NB4 (cell line): ENCODE results near the gene GPR82.

Experiments
- DNase-seq: peaks from one replicate; pipeline ENCODE4 v3.0.0; 2010; ENCODE audit warnings: low read depth
- H3K4me3 ChIP-seq: one replicate; pipeline ENCODE4 v1.5.1; 2011; ENCODE audit warnings: mild to moderate bottlenecking, low read depth, low read length, moderate library complexity
- MYC ChIP-seq: IDR thresholded peaks from 2 replicates; pipeline ENCODE4 v1.6.1; 2011; ENCODE audit warnings: low read depth, low read length
- POLR2A ChIP-seq: IDR thresholded peaks from 2 replicates; pipeline ENCODE4 v1.6.1; 2011; ENCODE audit warnings: mild to moderate bottlenecking; ENCODE audit not compliant: insufficient read length; ENCODE audit errors: extremely low read depth
- TF ChIP-seq, protein P1 (sequence below): IDR thresholded peaks from 2 replicates; pipeline ENCODE4 v1.6.1; 2011; ENCODE audit warnings: low read depth, low read length
- TF ChIP-seq, protein P2 (sequence below): IDR thresholded peaks from one replicate; pipeline ENCODE4 v1.5.1; 2012; ENCODE audit warnings: low read depth, low read length

The GPR82 gene

DNA sequence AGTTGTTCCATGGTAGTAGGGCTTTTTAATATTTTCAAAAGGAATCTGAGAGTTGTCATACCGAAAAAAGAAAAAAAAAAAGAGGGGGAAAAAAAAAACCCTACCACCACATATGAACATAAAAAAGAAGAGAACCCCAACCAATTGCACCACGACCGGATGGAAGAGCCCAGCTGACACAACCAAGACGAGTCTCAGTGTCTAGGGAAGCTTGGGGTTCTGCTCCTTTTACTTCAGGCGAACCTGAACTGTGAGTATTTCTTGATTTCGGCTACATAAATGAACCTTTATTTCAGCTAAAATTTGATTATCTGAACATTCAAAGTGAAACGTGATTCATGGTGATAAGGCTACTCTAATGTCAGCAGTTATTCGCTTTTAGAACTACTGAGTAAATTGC is 35.1 kb upstream of the GPR82 start, which contains the start of gene GPR34:
GPR34 (plus strand) TSS at position 139 of the 400 bp plus-strand sequence. CDS start 6,661 bp downstream, outside the sequence.
- DNase-seq: peak; percentile 9
- TF ChIP-seq, protein P1, sequence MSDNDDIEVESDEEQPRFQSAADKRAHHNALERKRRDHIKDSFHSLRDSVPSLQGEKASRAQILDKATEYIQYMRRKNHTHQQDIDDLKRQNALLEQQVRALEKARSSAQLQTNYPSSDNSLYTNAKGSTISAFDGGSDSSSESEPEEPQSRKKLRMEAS: no peak
- no peak for TF ChIP-seq POLR2A
- no peak for TF ChIP-seq MYC
- TF ChIP-seq, protein P2, sequence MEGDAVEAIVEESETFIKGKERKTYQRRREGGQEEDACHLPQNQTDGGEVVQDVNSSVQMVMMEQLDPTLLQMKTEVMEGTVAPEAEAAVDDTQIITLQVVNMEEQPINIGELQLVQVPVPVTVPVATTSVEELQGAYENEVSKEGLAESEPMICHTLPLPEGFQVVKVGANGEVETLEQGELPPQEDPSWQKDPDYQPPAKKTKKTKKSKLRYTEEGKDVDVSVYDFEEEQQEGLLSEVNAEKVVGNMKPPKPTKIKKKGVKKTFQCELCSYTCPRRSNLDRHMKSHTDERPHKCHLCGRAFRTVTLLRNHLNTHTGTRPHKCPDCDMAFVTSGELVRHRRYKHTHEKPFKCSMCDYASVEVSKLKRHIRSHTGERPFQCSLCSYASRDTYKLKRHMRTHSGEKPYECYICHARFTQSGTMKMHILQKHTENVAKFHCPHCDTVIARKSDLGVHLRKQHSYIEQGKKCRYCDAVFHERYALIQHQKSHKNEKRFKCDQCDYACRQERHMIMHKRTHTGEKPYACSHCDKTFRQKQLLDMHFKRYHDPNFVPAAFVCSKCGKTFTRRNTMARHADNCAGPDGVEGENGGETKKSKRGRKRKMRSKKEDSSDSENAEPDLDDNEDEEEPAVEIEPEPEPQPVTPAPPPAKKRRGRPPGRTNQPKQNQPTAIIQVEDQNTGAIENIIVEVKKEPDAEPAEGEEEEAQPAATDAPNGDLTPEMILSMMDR: no peak
- no peak within 1 kb of the TSS for H3K4me3 ChIP-seq

DNA sequence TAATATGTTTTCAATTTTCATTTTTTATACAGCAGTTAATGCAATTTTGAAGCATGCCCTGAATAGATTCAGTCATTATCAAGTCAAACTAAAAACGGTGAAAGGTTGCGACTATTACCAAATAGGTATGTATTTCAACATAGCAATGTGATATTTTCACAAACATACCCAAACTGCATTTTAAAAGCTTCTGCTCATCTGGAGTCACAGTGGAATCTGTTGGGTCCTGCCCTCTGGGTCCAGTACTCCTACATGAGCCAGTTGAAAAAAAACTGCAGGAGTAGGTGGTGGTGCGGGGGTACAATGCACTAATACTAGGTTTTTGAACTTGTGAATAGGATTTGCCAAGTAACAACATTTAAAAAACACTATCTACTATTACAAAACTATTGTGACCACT is 34.3 kb upstream of the GPR82 start:
- TF ChIP-seq POLR2A (no peak), MYC (no peak)
- TF ChIP-seq, protein P1: no peak
- TF ChIP-seq, protein P2: no peak
- no peak for DNase-seq
- no peak overlapping the region for H3K4me3 ChIP-seq

DNA sequence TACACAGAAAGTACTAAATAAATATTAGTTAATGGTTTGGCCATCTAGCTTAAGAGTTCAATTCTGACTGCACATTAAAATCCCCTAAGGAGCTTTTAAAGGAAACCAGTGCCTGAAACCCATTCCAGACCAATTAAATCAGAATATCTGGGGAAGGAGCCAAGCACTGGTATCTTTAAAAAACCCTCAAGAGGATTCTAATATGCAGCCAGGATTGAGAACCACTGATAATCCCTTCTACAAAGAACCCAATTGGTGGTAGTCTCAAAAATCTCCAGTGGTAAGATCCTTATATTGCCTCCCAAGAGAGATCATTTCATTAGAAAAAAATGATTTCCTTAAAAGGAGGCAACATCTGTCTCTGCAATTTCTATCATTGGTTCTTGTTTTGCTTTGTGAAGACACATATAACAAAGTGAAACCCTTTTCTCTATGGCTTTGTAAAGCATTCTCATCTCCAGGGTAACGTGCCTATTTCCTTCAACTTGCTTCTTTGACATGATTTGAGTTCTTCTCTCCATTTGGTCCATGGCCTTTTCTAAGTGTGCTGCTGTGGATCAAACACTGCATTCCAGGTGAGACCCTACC is 31.7 kb upstream of the GPR82 start:
- H3K4me3 ChIP-seq: no peak overlapping the region
- DNase-seq: no peak
- TF ChIP-seq, protein P1: no peak
- TF ChIP-seq, protein P2: no peak
- TF ChIP-seq POLR2A (no peak), MYC (no peak)

DNA sequence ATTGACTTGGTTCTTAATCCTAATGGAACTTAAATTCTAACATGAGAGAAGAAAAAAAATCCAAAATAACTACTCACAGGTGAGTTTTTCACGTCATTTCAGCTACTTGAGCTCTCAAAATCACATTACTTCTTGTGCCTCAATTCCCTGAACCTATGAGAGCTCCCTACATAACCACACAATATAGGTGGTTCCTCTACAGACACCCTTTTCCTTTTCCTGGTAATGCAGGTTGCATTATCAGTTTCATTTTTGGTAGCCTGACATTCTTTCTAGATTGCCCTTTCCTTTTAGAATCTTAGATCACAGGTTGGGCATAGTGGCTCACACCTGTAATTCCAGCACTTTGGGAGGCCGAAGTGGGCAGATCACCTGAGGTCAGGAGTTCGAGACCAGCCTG is 31.0 kb upstream of the GPR82 start:
- no peak for DNase-seq
- TF ChIP-seq, protein P1: no peak
- no peak for TF ChIP-seq MYC
- TF ChIP-seq, protein P2: no peak
- H3K4me3 ChIP-seq: no peak overlapping the region

DNA sequence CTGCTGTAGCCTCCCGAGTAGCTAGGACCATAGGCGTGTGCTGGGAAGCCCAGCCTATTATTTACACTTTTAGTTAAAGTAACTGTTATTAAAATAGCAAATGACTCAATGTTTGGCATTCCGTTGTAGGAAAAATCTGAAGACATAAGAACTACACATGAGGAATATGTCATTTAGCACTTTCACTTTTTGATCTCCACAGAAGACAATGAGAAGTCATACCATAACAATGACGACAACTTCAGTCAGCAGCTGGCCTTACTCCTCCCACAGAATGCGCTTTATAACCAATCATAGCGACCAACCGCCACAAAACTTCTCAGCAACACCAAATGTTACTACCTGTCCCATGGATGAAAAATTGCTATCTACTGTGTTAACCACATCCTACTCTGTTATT is 28.6 kb upstream of the GPR82 start:
- H3K4me3 ChIP-seq: no peak overlapping the region
- no peak for TF ChIP-seq MYC
- no peak for TF ChIP-seq POLR2A
- TF ChIP-seq, protein P1: no peak
- TF ChIP-seq, protein P2: no peak
- DNase-seq: no peak
